HEK293 (cell line): ENCODE results near the gene WDR48.

Source experiments
- CTCF ChIA-PET: fragments of 350-600 bp; formaldehyde crosslinking; extraction: SDS; loops from one replicate; lab custom pipeline; 2021; ENCODE audit warnings: antibody characterized with exemption; lab: Yijun Ruan, JAX
- POLR2A ChIA-PET: fragments of 300-600 bp; formaldehyde crosslinking; extraction: SDS; loops from one replicate; lab custom pipeline; 2020; ENCODE audit warnings: antibody characterized with exemption, inconsistent platforms; lab: Yijun Ruan, JAX
- H3K27ac ChIP-seq: fragments of 200-500 bp; sonication (Bioruptor generic); 2 replicates; pipeline ENCODE4 v1.5.1; 2014; ENCODE audit warnings: low read depth, low read length, control low read depth, inconsistent platforms; ENCODE audit errors: extremely low read depth
- H3K36me3 ChIP-seq, 2 experiments: fragments of 200-500 bp in 1 of 2; sonication (Bioruptor generic) in 1 of 2; 1 replicate in 1 of 2; 2 replicates in 1 of 2; pipeline ENCODE4 v1.5.1; 2014 to 2017; ENCODE audit warnings: inconsistent platforms in 2 of 2, low read length in 2 of 2; ENCODE audit not compliant: control insufficient read depth in 2 of 2, insufficient read depth in 1 of 2
- H3K4me1 ChIP-seq: fragments of 200-500 bp; sonication (Bioruptor generic); 2 replicates; pipeline ENCODE4 v1.5.1; 2014; ENCODE audit warnings: mild to moderate bottlenecking, low read length, inconsistent platforms; ENCODE audit not compliant: control insufficient read depth, insufficient read depth
- H3K4me3 ChIP-seq: 2 replicates; pipeline ENCODE4 v1.5.1; 2011; ENCODE audit warnings: low read depth, mild to moderate bottlenecking, control low read depth, low read length, moderate library complexity
- H3K9me3 ChIP-seq: fragments of 200-500 bp; sonication (Bioruptor generic); 2 replicates; pipeline ENCODE4 v1.5.1; 2014; ENCODE audit warnings: low read depth, low read length, inconsistent platforms; ENCODE audit not compliant: control insufficient read depth, insufficient read depth
- KLF7 ChIP-seq: fragments of 450-650 bp; formaldehyde crosslinking; IDR thresholded peaks from 2 replicates; pipeline ENCODE4 v1.5.1; 2016; ENCODE audit warnings: missing biosample characterization, missing genetic modification characterization, borderline replicate concordance
- YY2 ChIP-seq: fragments of 450-650 bp; formaldehyde crosslinking; IDR thresholded peaks from 2 replicates; pipeline ENCODE4 v1.5.1; 2016; ENCODE audit warnings: missing biosample characterization, missing genetic modification characterization
- ZBTB21 ChIP-seq: fragments of 450-650 bp; formaldehyde crosslinking; IDR thresholded peaks from 2 replicates; pipeline ENCODE4 v1.5.1; 2017; ENCODE audit warnings: missing biosample characterization, missing genetic modification characterization
- ZNF112 ChIP-seq: fragments of 450-650 bp; formaldehyde crosslinking; IDR thresholded peaks from 2 replicates; pipeline ENCODE4 v1.5.0; 2017; ENCODE audit warnings: missing biosample characterization, missing genetic modification characterization
- ZNF114 ChIP-seq: fragments of 450-650 bp; formaldehyde crosslinking; IDR thresholded peaks from 2 replicates; pipeline ENCODE4 v1.5.0; 2017; ENCODE audit warnings: missing biosample characterization, missing genetic modification characterization
- ZNF132 ChIP-seq: fragments of 450-650 bp; formaldehyde crosslinking; IDR thresholded peaks from 2 replicates; pipeline ENCODE4 v1.5.1; 2017; ENCODE audit warnings: missing biosample characterization, missing genetic modification characterization, borderline replicate concordance
- ZNF211 ChIP-seq: fragments of 450-650 bp; formaldehyde crosslinking; IDR thresholded peaks from 2 replicates; pipeline ENCODE4 v1.5.1; 2016; ENCODE audit warnings: low read depth, missing biosample characterization, missing genetic modification characterization
- ZNF292 ChIP-seq: fragments of 450-650 bp; formaldehyde crosslinking; IDR thresholded peaks from 2 replicates; pipeline ENCODE4 v1.5.1; 2016; ENCODE audit warnings: low read depth, missing biosample characterization, missing genetic modification characterization, borderline replicate concordance
- ZNF37A ChIP-seq: fragments of 450-650 bp; IDR thresholded peaks from 2 replicates; pipeline ENCODE4 v1.5.1; 2018; ENCODE audit warnings: missing biosample characterization, missing genetic modification characterization
- ZNF433 ChIP-seq: fragments of 450-650 bp; formaldehyde crosslinking; IDR thresholded peaks from 2 replicates; pipeline ENCODE4 v1.5.1; 2016; ENCODE audit warnings: missing biosample characterization, missing genetic modification characterization, low read depth
- ZNF488 ChIP-seq: fragments of 450-650 bp; formaldehyde crosslinking; IDR thresholded peaks from 2 replicates; pipeline ENCODE4 v1.5.1; 2016; ENCODE audit warnings: missing biosample characterization, missing genetic modification characterization
- ZNF600 ChIP-seq: fragments of 450-650 bp; formaldehyde crosslinking; IDR thresholded peaks from 2 replicates; pipeline ENCODE4 v1.5.1; 2016; ENCODE audit warnings: missing biosample characterization, missing genetic modification characterization
- ZNF610 ChIP-seq: fragments of 450-650 bp; formaldehyde crosslinking; IDR thresholded peaks from 2 replicates; pipeline ENCODE4 v1.5.1; 2016; ENCODE audit warnings: missing biosample characterization, missing genetic modification characterization, borderline replicate concordance
- ZNF843 ChIP-seq: fragments of 450-650 bp; formaldehyde crosslinking; IDR thresholded peaks from 2 replicates; pipeline ENCODE4 v1.5.1; 2016; ENCODE audit warnings: missing biosample characterization, missing genetic modification characterization
- ZXDB ChIP-seq: fragments of 450-650 bp; formaldehyde crosslinking; IDR thresholded peaks from 2 replicates; pipeline ENCODE4 v1.5.1; 2016; ENCODE audit warnings: missing biosample characterization, missing genetic modification characterization
- TF ChIP-seq, protein P1 (sequence below): fragments of 450-650 bp; IDR thresholded peaks from 2 replicates; pipeline ENCODE4 v1.5.1; 2018; ENCODE audit warnings: missing biosample characterization, missing genetic modification characterization
- TF ChIP-seq, protein P2 (sequence below): fragments of 450-650 bp; formaldehyde crosslinking; IDR thresholded peaks from 2 replicates; pipeline ENCODE4 v1.5.1; 2016; ENCODE audit warnings: missing biosample characterization, missing genetic modification characterization

The WDR48 gene

DNA sequence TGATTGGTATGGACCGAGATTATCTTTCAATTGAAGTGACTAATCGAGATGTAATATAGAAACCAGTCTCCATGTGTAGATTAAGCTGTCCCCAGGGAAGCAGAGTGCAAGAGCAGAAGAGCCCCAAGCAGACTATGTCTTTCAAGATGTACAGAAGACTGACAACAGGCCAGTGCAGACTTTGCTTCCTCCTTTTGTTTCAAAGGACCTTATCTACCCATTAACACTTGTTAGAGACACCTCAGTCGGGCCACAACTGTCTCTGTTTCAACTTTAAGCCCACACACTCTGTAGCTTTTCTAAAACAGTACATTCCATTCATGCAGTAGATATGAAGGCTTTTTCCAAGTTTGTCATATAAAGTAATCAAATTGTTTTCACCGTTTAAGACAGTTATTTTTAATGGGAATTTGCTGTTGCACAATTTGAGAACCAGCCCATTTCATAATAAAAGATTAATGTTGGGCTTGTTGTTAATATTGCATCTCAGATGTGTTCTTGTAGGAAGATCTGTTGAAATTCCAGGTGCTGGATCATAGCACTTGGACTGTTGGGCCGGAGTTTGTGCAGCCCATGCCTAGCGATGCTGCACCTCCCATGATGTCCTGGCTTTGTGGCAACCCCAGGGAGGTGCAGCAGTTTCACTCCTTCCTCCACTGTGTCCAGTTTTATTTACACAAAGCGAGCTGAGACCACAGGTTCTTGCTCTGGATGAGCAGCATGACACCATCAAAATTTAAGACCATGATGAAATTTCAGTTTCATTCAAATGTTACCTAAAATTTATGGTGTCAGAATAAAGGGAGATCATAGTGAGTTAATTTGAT is 43.2 kb downstream of the WDR48 start (continued):
- no peak for TF ChIP-seq ZNF292
- no peak for TF ChIP-seq ZNF843

DNA sequence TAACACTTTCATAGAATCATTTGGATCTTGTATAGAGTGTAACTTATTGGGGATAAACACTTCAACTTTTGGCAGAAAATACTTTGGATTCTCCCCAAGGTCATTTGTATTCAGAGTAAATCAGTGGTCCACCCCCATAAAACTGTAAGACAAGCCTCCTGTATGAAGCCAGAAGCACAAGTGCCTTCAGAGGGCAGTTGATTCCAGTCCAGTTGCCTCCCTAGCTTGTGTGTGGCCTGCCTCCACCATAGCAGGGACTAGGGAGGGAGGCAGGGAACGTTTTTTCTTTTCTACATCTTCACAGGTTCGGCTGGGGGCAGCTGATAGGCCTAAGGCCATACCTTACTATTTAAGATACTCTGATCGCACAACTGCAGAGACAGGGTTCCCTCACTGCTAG is 44.0 kb downstream of the WDR48 start:
- Histone ChIP-seq H3K4me1 (no peaks in the 10 kb centered on the region), H3K9me3 (no peaks in the 10 kb centered on the region), H3K36me3 (peaks cover 4 to 96% of the 10 kb centered on the region in 2 experiments), H3K4me3 (no peak overlapping the region), H3K27ac (no peak overlapping the region)
- ChIA-PET POLR2A (no interaction called here), CTCF (interaction anchor here (0.7 to 2.0 kb wide), 2 partner anchors 192 to 203 kb away, joined by 4 to 10 read pairs; no protein-coding TSS in a partner anchor)
- TF ChIP-seq ZNF112 (tag by site-specific recombination) (no peak), ZNF610 (tag by site-specific recombination) (no peak), ZNF433 (no peak), ZNF114 (tag by site-specific recombination) (no peak), ZXDB (tag by site-specific recombination) (no peak), ZNF37A (no peak), ZNF211 (no peak), KLF7 (no peak), ZNF488 (tag by site-specific recombination) (no peak), ZNF132 (tag by site-specific recombination) (no peak), ZBTB21 (no peak)
- TF ChIP-seq, protein P1, sequence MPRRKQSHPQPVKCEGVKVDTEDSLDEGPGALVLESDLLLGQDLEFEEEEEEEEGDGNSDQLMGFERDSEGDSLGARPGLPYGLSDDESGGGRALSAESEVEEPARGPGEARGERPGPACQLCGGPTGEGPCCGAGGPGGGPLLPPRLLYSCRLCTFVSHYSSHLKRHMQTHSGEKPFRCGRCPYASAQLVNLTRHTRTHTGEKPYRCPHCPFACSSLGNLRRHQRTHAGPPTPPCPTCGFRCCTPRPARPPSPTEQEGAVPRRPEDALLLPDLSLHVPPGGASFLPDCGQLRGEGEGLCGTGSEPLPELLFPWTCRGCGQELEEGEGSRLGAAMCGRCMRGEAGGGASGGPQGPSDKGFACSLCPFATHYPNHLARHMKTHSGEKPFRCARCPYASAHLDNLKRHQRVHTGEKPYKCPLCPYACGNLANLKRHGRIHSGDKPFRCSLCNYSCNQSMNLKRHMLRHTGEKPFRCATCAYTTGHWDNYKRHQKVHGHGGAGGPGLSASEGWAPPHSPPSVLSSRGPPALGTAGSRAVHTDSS: no peak
- TF ChIP-seq, protein P2, sequence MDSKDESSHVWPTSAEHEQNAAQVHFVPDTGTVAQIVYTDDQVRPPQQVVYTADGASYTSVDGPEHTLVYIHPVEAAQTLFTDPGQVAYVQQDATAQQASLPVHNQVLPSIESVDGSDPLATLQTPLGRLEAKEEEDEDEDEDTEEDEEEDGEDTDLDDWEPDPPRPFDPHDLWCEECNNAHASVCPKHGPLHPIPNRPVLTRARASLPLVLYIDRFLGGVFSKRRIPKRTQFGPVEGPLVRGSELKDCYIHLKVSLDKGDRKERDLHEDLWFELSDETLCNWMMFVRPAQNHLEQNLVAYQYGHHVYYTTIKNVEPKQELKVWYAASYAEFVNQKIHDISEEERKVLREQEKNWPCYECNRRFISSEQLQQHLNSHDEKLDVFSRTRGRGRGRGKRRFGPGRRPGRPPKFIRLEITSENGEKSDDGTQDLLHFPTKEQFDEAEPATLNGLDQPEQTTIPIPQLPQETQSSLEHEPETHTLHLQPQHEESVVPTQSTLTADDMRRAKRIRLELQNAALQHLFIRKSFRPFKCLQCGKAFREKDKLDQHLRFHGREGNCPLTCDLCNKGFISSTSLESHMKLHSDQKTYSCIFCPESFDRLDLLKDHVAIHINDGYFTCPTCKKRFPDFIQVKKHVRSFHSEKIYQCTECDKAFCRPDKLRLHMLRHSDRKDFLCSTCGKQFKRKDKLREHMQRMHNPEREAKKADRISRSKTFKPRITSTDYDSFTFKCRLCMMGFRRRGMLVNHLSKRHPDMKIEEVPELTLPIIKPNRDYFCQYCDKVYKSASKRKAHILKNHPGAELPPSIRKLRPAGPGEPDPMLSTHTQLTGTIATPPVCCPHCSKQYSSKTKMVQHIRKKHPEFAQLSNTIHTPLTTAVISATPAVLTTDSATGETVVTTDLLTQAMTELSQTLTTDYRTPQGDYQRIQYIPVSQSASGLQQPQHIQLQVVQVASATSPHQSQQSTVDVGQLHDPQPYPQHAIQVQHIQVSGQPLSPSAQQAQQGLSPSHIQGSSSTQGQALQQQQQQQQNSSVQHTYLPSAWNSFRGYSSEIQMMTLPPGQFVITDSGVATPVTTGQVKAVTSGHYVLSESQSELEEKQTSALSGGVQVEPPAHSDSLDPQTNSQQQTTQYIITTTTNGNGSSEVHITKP (tag by site-specific recombination): no peak

DNA sequence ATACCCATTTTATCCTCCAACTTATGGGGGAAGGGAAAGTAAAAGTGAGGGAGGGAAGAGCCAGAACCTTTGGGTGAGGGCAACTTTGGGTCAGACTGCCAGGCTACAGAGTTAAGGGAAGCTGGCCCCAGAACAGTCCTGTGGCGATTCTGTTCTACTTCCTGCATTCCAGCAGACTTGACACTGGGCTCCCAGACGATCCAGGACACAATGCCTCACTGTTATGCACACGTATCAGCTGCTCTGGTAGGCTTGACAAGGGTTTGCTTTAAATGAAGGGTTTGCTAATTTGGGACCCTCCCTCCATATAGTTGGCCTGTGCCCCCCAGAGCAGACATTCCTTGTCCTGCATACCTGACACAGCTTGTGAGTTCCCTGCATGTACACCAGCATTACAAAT is 45.0 kb downstream of the WDR48 start:
- no peak overlapping the region for H3K27ac ChIP-seq
- no peak overlapping the region for H3K4me3 ChIP-seq
- H3K9me3 ChIP-seq: no peaks in the 10 kb centered on the region
- CTCF ChIA-PET: interaction anchor here (2.0 kb wide), 1 partner anchor 191 kb away, joined by 10 read pairs; no protein-coding TSS in a partner anchor
- TF ChIP-seq ZNF600 (tag by site-specific recombination) (0 out of 2 replicates have a peak, but pooled peaks have one; percentile 24), YY2 (tag by site-specific recombination) (no peak)
- H3K4me1 ChIP-seq: no peaks in the 10 kb centered on the region
- H3K36me3 ChIP-seq: peaks cover 4 to 94% of the 10 kb centered on the region in 2 experiments
- POLR2A ChIA-PET: no interaction called here
